Mucosa of rectum (tissue), 2 donors: ENCODE data around the gene CITED2.

Source experiments
- H3K27ac ChIP-seq, 2 donors: one replicate each; pipeline ENCODE4 v1.7.0; 2013; ENCODE audit warnings: inconsistent platforms in 2 of 2, low read depth in 2 of 2, low read length in 2 of 2
- H3K27me3 ChIP-seq, 2 donors: one replicate each; pipeline ENCODE4 v1.7.0; 2013; ENCODE audit warnings: low read length in 2 of 2; ENCODE audit not compliant: control insufficient read depth in 2 of 2, insufficient read depth in 2 of 2
- H3K36me3 ChIP-seq, 2 donors: one replicate each; pipeline ENCODE4 v1.7.0; 2013; ENCODE audit warnings: low read length in 2 of 2; ENCODE audit not compliant: control insufficient read depth in 2 of 2, insufficient read depth in 2 of 2
- H3K4me1 ChIP-seq, 2 donors: one replicate each; pipeline ENCODE4 v1.7.0; 2013; ENCODE audit warnings: low read length in 2 of 2, mild to moderate bottlenecking in 1 of 2; ENCODE audit not compliant: control insufficient read depth in 2 of 2, insufficient read depth in 2 of 2
- H3K4me3 ChIP-seq, 2 donors: one replicate each; pipeline ENCODE4 v1.7.0; 2013; ENCODE audit warnings: low read length in 2 of 2
- H3K9ac ChIP-seq, 2 donors: one replicate each; pipeline ENCODE4 v1.7.0; 2013; ENCODE audit warnings: low read length in 2 of 2, low read depth in 1 of 2, mild to moderate bottlenecking in 1 of 2
- H3K9me3 ChIP-seq, 2 donors: one replicate each; pipeline ENCODE4 v1.7.0; 2013; ENCODE audit warnings: low read length in 2 of 2; ENCODE audit not compliant: control insufficient read depth in 2 of 2
- donor health status: healthy.
- donor health status: Normal muscosa, but diverticular disease.

CITED2 gene

GRCh38 chr6:139334806-139335446 lies 39.5 kb downstream of the CITED2 start:
- no peaks in the 10 kb centered on the region for H3K36me3 ChIP-seq
- no peaks in the 10 kb centered on the region for H3K9me3 ChIP-seq
- H3K27ac ChIP-seq: no peak overlapping the region
- no peak overlapping the region for H3K9ac ChIP-seq
- H3K27me3 ChIP-seq: no peaks in the 10 kb centered on the region
- H3K4me3 ChIP-seq: no peak overlapping the region
- H3K4me1 ChIP-seq: no peaks in the 10 kb centered on the region

DNA sequence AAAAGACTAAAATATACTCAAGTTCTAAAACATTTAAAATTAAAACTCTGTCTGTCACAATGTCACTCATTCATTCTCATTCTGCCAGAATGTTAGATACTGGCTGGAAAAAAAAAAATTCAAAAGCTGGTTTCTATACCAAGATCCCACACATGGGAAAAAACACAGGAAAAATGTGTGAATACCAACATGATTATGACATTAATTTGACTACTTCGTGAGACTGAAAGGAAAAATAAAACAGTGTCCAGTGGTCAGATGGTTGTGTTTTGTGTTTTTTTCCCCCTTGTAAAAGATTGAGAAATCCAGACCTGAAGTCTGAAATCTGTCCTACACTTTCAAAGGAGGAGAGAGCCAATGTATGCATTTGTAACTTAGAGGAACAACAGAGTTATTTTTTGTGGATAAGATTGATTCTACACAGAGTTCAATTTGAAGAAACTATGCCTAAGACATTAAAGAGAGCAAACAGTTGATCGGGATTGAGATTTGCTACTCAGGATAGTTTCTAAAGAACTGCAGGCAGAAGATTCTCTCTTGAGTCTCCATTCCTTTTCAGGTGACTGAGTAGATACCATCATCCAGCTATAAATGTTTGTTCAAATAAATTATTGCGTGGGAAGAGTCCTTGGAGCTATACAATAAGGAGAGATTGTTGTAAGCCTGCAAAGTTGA lies 43.5 kb downstream of the CITED2 start:
- H3K4me3 ChIP-seq: no peak overlapping the region
- no peaks in the 10 kb centered on the region for H3K9me3 ChIP-seq
- no peak overlapping the region for H3K9ac ChIP-seq
- H3K27me3 ChIP-seq: no peaks in the 10 kb centered on the region
- no peak overlapping the region for H3K27ac ChIP-seq
- H3K36me3 ChIP-seq: no peaks in the 10 kb centered on the region
- no peaks in the 10 kb centered on the region for H3K4me1 ChIP-seq

DNA sequence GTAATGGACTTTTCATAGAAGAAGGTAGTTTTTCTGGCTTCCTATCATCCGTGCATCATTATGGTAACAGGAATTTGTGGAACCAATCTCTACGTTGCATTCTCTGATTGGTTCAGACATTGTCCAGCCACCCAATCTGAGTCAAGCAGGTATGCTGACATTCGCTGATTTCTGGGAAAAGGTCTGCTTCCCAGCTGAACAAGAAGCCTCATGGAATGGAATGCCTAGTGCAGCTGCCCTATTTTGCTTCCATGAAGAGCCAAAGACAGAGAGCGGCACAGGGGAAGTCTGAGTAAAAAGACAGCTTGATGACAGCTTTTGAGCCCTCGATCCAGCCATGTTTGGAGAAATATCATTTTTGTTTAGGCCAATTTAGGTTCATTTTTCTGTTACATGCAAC lies 44.1 kb downstream of the CITED2 start:
- H3K9ac ChIP-seq: no peak overlapping the region
- no peaks in the 10 kb centered on the region for H3K27me3 ChIP-seq
- no peaks in the 10 kb centered on the region for H3K36me3 ChIP-seq
- H3K4me3 ChIP-seq: no peak overlapping the region
- no peaks in the 10 kb centered on the region for H3K4me1 ChIP-seq
- H3K9me3 ChIP-seq: no peaks in the 10 kb centered on the region
- H3K27ac ChIP-seq: no peak overlapping the region

- no peaks in the 10 kb centered on the region for H3K9me3 ChIP-seq
- H3K27me3 ChIP-seq: no peaks in the 10 kb centered on the region
- no peak overlapping the region for H3K9ac ChIP-seq
- no peak overlapping the region for H3K4me3 ChIP-seq
- no peaks in the 10 kb centered on the region for H3K36me3 ChIP-seq
- no peaks in the 10 kb centered on the region for H3K4me1 ChIP-seq
- no peak overlapping the region for H3K27ac ChIP-seq
Observed at GRCh38 chr6:139329224-139329623, 45.2 kb downstream of the CITED2 start.

DNA sequence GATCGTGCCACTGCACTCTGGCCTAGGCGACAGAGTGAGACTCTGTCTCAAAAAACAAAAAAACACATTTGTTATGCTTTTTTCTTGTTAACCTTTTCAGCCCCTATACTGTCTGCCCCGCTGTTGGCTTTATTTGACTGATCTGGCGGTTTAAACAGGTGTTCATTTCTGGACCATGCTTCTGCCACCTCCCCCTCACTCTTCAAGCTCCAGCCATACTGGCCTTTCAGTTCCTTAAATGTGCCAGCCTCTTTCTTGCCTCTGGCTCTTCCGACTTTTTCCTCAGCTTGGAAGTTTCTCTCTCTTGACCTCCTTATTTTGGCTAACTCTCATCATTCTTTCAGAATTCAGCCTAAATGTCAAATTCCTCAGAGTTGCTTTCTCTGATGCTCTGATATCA lies 47.4 kb downstream of the CITED2 start:
- Histone ChIP-seq H3K27me3 (no peaks in the 10 kb centered on the region), H3K9ac (no peak overlapping the region), H3K4me1 (no peaks in the 10 kb centered on the region), H3K9me3 (no peaks in the 10 kb centered on the region), H3K27ac (no peak overlapping the region), H3K4me3 (no peak overlapping the region), H3K36me3 (no peaks in the 10 kb centered on the region)

DNA sequence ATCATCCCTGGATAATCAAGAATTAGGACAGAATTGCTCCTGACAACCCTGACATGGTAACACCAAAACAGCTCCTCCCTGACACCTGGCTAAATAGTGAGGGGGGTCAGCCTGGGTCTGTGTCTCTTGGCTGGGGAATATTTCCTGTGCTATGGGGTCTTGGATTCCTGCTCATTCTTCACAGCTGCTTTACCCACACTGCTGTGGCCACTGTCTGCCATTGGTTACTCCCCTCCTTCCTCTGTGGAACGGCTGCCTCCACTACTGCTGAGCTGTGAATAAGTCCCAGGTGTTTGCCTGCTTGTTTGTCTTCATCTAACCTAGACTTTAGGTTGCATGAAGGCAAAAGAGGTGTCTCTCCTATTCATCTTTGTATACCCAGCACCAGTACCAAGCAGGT lies 48.8 kb downstream of the CITED2 start:
- Histone ChIP-seq H3K4me1 (no peaks in the 10 kb centered on the region), H3K9me3 (no peaks in the 10 kb centered on the region), H3K9ac (no peak overlapping the region), H3K27me3 (no peaks in the 10 kb centered on the region), H3K36me3 (no peaks in the 10 kb centered on the region), H3K4me3 (no peak overlapping the region), H3K27ac (peak overlapping the region; percentile 1 to 2)

GRCh38 chr6:139325125-139325524 lies 49.3 kb downstream of the CITED2 start:
- Histone ChIP-seq H3K4me3 (no peak overlapping the region), H3K9ac (no peak overlapping the region), H3K27me3 (no peaks in the 10 kb centered on the region), H3K4me1 (no peaks in the 10 kb centered on the region), H3K9me3 (no peaks in the 10 kb centered on the region), H3K36me3 (no peaks in the 10 kb centered on the region), H3K27ac (peak overlapping the region; percentile 16 to 22)

DNA sequence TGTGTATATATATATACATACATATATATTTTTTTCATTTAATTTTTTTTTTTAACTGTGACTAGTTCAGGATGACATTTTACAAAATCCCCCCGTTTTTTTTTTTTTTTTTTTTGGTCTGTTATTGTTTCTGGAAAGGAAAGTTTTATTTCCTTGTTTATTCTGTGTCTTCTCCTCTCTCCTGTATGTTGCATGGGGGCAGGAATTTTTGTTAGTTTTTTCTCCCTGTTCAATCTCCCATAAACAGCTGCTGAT lies 50.2 kb downstream of the CITED2 start:
- no peak overlapping the region for H3K9ac ChIP-seq
- H3K4me1 ChIP-seq: no peaks in the 10 kb centered on the region
- no peaks in the 10 kb centered on the region for H3K9me3 ChIP-seq
- no peak overlapping the region for H3K4me3 ChIP-seq
- H3K27ac ChIP-seq: peak overlapping the region; percentile 21 to 75
- no peaks in the 10 kb centered on the region for H3K27me3 ChIP-seq
- H3K36me3 ChIP-seq: no peaks in the 10 kb centered on the region

GRCh38 chr6:139323511-139324300 lies 50.7 kb downstream of the CITED2 start:
- Histone ChIP-seq H3K27me3 (no peaks in the 10 kb centered on the region), H3K9ac (no peak overlapping the region), H3K27ac (peak overlapping the region; percentile 65 to 75), H3K4me3 (peak overlapping the region; percentile 37 to 64), H3K9me3 (no peaks in the 10 kb centered on the region), H3K4me1 (no peaks in the 10 kb centered on the region), H3K36me3 (no peaks in the 10 kb centered on the region)
